Naive thymus-derived CD4-positive, alpha-beta T cell (primary cell): ENCODE results near the gene TRPM4. TPM values are rescaled to one million over a fixed set of nuclear protein-coding genes. Genes with fewer than 3 reads are reported as not detected.

ENCODE experiments used
- ATAC-seq: fragments of 150-1000 bp; cut with Tn5 transposase; 2 replicates; pipeline ENCODE4 v1.10.0; 2021; ENCODE audit warnings: mild to moderate bottlenecking, moderate library complexity
- CTCF ChIA-PET: fragments of 350-600 bp; sonication (Branson Sonifier 250); formaldehyde crosslinking; loops from one replicate; lab custom pipeline; 2021; ENCODE audit warnings: antibody characterized with exemption; lab: Charles Lee
- POLR2A ChIA-PET: fragments of 350-600 bp; sonication (Branson Sonifier 250); formaldehyde crosslinking; loops from one replicate; lab custom pipeline; 2021; ENCODE audit warnings: antibody characterized with exemption, inconsistent platforms; lab: Charles Lee
- DNase-seq, 9 donors: peaks; one replicate each; pipeline versions ENCODE4 v3.0.0 to v3.0.0-alpha.2; 2020 to 2022; ENCODE audit warnings: mixed read lengths in 1 of 9
- H3K27ac ChIP-seq: one replicate; pipeline ENCODE4 v1.7.0; 2013; ENCODE audit warnings: mild to moderate bottlenecking, low read depth, low read length, moderate library complexity
- H3K27me3 ChIP-seq, 2 donors: one replicate each; pipeline ENCODE4 v1.7.0; 2013; ENCODE audit warnings: low read length in 2 of 2, mild to moderate bottlenecking in 2 of 2, moderate library complexity in 2 of 2; ENCODE audit not compliant: control insufficient read depth in 2 of 2, insufficient read depth in 2 of 2
- H3K36me3 ChIP-seq, 3 experiments: 1 replicate in 2 of 3; 2 replicates in 1 of 3; pipeline ENCODE4 v1.7.0; 2013; ENCODE audit warnings: low read length in 3 of 3, mild to moderate bottlenecking in 3 of 3, moderate library complexity in 1 of 3; ENCODE audit not compliant: insufficient read depth in 3 of 3, control insufficient read depth in 2 of 3
- H3K4me1 ChIP-seq, 2 donors: one replicate each; pipeline ENCODE4 v1.7.0; 2013; ENCODE audit warnings: low read length in 2 of 2, mild to moderate bottlenecking in 2 of 2, moderate library complexity in 1 of 2; ENCODE audit not compliant: control insufficient read depth in 2 of 2, insufficient read depth in 2 of 2
- H3K4me3 ChIP-seq: 2 replicates; pipeline ENCODE4 v1.7.0; 2013; ENCODE audit warnings: mild to moderate bottlenecking, low read length
- H3K9me3 ChIP-seq, 3 experiments: 1 replicate in 2 of 3; 2 replicates in 1 of 3; pipeline ENCODE4 v1.7.0; 2013; ENCODE audit warnings: low read length in 3 of 3; ENCODE audit not compliant: control insufficient read depth in 2 of 3
- H3K27ac Mint-ChIP-seq, 9 donors: one replicate each; pipeline ENCODE4 v1.8.0; 2020 to 2022; ENCODE audit warnings: mixed read lengths in 9 of 9, mild to moderate bottlenecking in 8 of 9, moderate library complexity in 5 of 9, inconsistent platforms in 2 of 9
- H3K27me3 Mint-ChIP-seq, 5 donors: one replicate each; pipeline ENCODE4 v1.8.0; 2021 to 2022; ENCODE audit warnings: mixed read lengths in 5 of 5, mild to moderate bottlenecking in 1 of 5
- H3K36me3 Mint-ChIP-seq, 5 donors: one replicate each; pipeline ENCODE4 v1.8.0; 2020 to 2022; ENCODE audit warnings: mixed read lengths in 5 of 5, mild to moderate bottlenecking in 3 of 5, inconsistent platforms in 1 of 5
- H3K4me1 Mint-ChIP-seq, 7 donors: one replicate each; pipeline ENCODE4 v1.8.0; 2020 to 2022; ENCODE audit warnings: mixed read lengths in 7 of 7, mild to moderate bottlenecking in 3 of 7, inconsistent platforms in 1 of 7
- H3K4me3 Mint-ChIP-seq, 10 donors: one replicate each; pipeline ENCODE4 v1.8.0; 2020 to 2022; ENCODE audit warnings: mild to moderate bottlenecking in 10 of 10, mixed read lengths in 10 of 10, moderate library complexity in 6 of 10, inconsistent platforms in 2 of 10
- H3K9me3 Mint-ChIP-seq, 11 donors: one replicate each; pipeline ENCODE4 v1.8.0; 2020 to 2022; ENCODE audit warnings: mixed read lengths in 11 of 11, mild to moderate bottlenecking in 4 of 11, inconsistent platforms in 1 of 11, moderate library complexity in 1 of 11
- intact Hi-C, 2 donors: fragments of 100-400 bp; cut with micrococcal nuclease; formaldehyde crosslinking; loops; one replicate each; pipeline ENCODE4 v1.15.1; 2023
- polyA plus RNA-seq, 2 donors: library from polyadenylated mRNA; unstranded; fragments of 300-500 nt; fragmentation: Illumina TruSeq; gene quantifications; one replicate each; pipeline ENCODE4 v1.2.3, GENCODE V29; 2021
- total RNA-seq, 6 experiments: library from RNA in 5 of 6; stranded (reverse) in 5 of 6; gene quantifications; 1 replicate in 5 of 6; 2 replicates in 1 of 6; pipeline ENCODE4 v1.2.3 and lab custom pipeline; 2021 to 2026

TRPM4 gene
- total and polyA plus RNA-seq, 7 experiments from 2014 or later: 0.13 to 3.2 (median 0.85) TPM; not detected in 2

DNA sequence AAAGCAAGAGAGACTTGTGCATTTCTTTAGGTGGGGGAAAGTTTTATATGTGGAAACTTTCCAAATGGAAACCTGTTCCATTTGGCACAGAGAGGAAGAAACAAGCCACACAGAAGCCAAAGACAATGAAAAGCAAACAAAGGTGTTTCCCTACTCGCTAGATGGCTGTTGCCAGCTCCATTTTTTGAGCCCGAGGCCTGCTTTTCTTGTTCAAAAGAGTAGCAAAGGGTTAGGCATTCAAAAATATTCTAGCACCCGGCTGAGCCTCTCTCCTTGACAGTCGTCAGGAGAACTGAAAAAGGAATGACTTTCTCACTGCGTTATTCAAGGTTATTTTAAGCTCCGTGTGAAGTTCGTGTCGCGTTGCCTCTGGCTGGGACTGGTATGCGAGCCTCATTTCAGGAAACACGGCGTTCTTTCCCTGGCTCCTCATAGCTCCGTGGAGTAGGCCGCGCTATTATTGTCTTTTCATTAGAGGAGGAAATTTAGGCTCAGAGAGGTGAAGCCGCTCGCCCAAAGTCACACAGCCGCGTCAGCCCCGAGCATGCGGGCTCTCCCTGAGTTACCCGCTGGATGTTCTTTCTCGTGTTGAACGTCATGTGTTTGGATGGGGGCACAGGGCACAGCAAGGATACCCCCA is 7.6 kb downstream of the TRPM4 start:
- Histone ChIP-seq H3K27ac (no peak overlapping the region), H3K9me3 (no peaks in the 10 kb centered on the region), H3K27me3 (no peaks in the 10 kb centered on the region), H3K4me1 (no peaks in the 10 kb centered on the region), H3K4me3 (no peak overlapping the region), H3K36me3 (no peaks in the 10 kb centered on the region)
- ChIA-PET CTCF (interaction anchor here (1.9 kb wide), 1 partner anchor 19 kb away, joined by 4 read pairs; no protein-coding TSS in a partner anchor), POLR2A (no interaction called here)
- Mint-ChIP-seq H3K36me3 (no peaks in the 10 kb centered on the region), H3K4me1 (no peaks in the 10 kb centered on the region), H3K9me3 (no peaks in the 10 kb centered on the region), H3K27ac (no peak overlapping the region), H3K4me3 (no peak overlapping the region), H3K27me3 (peaks cover 9 to 19% (median 10%) of the 10 kb centered on the region in 5 donors)
- intact Hi-C loops: no loop called here
- no peak for ATAC-seq
- DNase-seq: no peak

DNA sequence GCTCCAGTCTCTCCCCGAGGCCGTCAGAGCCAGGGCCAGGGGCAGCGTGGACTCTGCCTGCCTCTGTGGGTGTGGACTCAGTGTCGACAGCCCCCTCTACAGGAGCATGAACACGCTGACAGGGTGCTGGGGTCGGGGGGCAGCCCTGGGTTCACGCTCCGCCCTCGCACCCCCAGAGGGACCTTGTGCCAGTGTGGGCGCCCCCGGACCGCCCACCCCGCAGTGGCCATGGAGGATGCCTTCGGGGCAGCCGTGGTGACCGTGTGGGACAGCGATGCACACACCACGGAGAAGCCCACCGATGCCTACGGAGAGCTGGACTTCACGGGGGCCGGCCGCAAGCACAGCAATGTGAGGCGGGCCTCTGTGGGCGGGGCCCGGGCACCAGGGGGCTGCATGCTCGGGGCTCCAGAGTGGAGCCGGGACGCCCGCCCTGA is 8.3 kb downstream of the TRPM4 start:
- Histone ChIP-seq H3K27me3 (no peaks in the 10 kb centered on the region), H3K4me3 (no peak overlapping the region), H3K27ac (no peak overlapping the region), H3K4me1 (no peaks in the 10 kb centered on the region), H3K9me3 (no peaks in the 10 kb centered on the region), H3K36me3 (no peaks in the 10 kb centered on the region)
- Mint-ChIP-seq H3K36me3 (no peaks in the 10 kb centered on the region), H3K27me3 (peaks cover 3 to 13% (median 4%) of the 10 kb centered on the region in 5 donors), H3K4me1 (no peaks in the 10 kb centered on the region), H3K9me3 (no peaks in the 10 kb centered on the region), H3K27ac (no peak overlapping the region), H3K4me3 (no peak overlapping the region)
- ATAC-seq: no peak
- ChIA-PET POLR2A (no interaction called here), CTCF (interaction anchor here (1.9 kb wide), 1 partner anchor 19 kb away, joined by 4 read pairs; no protein-coding TSS in a partner anchor)
- no peak for DNase-seq
- intact Hi-C loops: no loop called here

DNA sequence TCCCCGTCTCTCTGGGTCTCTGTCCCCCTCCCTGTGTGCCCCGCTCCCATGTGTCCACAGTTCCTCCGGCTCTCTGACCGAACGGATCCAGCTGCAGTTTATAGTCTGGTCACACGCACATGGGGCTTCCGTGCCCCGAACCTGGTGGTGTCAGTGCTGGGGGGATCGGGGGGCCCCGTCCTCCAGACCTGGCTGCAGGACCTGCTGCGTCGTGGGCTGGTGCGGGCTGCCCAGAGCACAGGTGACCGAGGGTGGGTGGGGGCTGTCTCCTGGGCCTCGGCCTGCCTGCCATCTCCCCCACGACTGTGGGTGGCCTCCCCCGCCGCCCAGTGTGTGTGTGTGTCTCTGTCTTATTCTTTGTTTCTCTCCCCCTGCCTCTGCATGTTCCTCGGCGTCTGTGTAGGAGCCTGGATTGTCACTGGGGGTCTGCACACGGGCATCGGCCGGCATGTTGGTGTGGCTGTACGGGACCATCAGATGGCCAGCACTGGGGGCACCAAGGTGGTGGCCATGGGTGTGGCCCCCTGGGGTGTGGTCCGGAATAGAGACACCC is 10.3 kb downstream of the TRPM4 start:
- no peaks in the 10 kb centered on the region for H3K4me1 Mint-ChIP-seq
- intact Hi-C loops: no loop called here
- H3K4me3 Mint-ChIP-seq: no peak overlapping the region
- no peaks in the 10 kb centered on the region for H3K27me3 ChIP-seq
- no peak overlapping the region for H3K27ac Mint-ChIP-seq
- ATAC-seq (no peak), DNase-seq (no peak)
- no peaks in the 10 kb centered on the region for H3K36me3 ChIP-seq
- H3K4me3 ChIP-seq: no peak overlapping the region
- ChIA-PET CTCF (no interaction called here), POLR2A (no interaction called here)
- no peak overlapping the region for H3K27ac ChIP-seq
- H3K9me3 Mint-ChIP-seq: no peaks in the 10 kb centered on the region
- H3K9me3 ChIP-seq: no peaks in the 10 kb centered on the region
- peaks cover 0 to 10% (median 0%) of the 10 kb centered on the region in 5 donors for H3K27me3 Mint-ChIP-seq
- no peaks in the 10 kb centered on the region for H3K36me3 Mint-ChIP-seq
- H3K4me1 ChIP-seq: no peaks in the 10 kb centered on the region

DNA sequence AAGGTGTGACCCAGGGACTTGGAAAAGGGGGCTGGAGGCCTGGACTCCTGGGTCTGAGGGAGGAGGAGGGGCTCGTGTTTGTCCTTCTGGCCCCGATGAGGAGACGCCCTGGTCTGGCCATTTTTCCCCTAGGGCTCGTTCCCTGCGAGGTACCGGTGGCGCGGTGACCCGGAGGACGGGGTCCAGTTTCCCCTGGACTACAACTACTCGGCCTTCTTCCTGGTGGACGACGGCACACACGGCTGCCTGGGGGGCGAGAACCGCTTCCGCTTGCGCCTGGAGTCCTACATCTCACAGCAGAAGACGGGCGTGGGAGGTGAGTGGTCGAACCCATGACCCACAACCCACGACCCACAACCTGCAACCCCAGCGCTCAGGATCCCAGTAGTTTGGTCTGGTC is 10.8 kb downstream of the TRPM4 start:
- no peak for ATAC-seq
- Mint-ChIP-seq H3K36me3 (no peaks in the 10 kb centered on the region), H3K9me3 (no peaks in the 10 kb centered on the region), H3K4me1 (no peaks in the 10 kb centered on the region), H3K4me3 (no peak overlapping the region), H3K27ac (no peak overlapping the region), H3K27me3 (peaks cover 0 to 10% (median 0%) of the 10 kb centered on the region in 5 donors)
- Histone ChIP-seq H3K27ac (no peak overlapping the region), H3K36me3 (no peaks in the 10 kb centered on the region), H3K4me3 (no peak overlapping the region), H3K27me3 (no peaks in the 10 kb centered on the region), H3K4me1 (no peaks in the 10 kb centered on the region), H3K9me3 (no peaks in the 10 kb centered on the region)
- no peak for DNase-seq
- POLR2A ChIA-PET: no interaction called here
- CTCF ChIA-PET: no interaction called here
- intact Hi-C loops: no loop called here

DNA sequence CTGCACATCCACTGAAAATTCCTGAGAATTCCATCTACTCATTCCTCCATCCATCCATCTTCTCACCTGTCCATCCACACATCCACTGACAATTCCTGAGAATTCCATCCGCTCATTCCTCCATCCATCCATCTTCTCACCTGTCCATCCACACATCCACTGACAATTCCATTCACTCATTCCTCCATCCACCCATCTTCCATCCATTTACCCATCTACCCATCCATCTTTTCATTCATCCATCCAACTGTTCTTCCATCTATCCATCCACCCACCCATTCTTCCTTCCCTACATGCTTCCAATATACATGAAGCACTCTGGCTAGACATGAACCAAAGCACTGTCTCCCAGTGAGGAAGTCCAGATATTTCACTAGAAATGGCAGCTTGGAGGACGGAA is 15.6 kb downstream of the TRPM4 start:
- peaks cover 0 to 5% (median 4%) of the 10 kb centered on the region in 7 donors for H3K4me1 Mint-ChIP-seq

DNA sequence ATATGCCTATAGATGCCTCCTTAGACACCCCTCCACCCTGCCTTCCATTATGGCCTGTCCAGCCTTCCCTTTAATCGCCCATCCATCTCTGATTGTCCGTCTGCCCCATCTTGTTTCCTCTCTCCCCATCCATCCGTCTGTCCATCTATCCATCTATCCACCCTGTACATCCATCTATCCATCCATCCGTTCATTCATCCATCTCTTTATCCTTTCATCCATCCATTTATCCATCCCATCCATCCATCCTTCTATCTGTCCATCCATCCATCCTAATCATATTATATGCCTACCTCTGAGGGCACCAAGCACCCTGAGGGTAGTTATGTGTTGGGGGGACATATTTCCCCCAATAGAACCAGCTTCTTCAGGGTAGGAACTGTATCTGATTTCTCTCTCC is 23.1 kb downstream of the TRPM4 start:
- POLR2A ChIA-PET: no interaction called here
- no peaks in the 10 kb centered on the region for H3K36me3 ChIP-seq
- ATAC-seq: no peak
- CTCF ChIA-PET: no interaction called here
- intact Hi-C loops: no loop called here
- H3K36me3 Mint-ChIP-seq: peaks cover 0 to 5% (median 4%) of the 10 kb centered on the region in 5 donors
- DNase-seq: no peak
- no peaks in the 10 kb centered on the region for H3K27me3 ChIP-seq
- H3K27ac ChIP-seq: no peak overlapping the region
- H3K4me3 ChIP-seq: no peak overlapping the region
- H3K27me3 Mint-ChIP-seq: no peaks in the 10 kb centered on the region
- H3K9me3 Mint-ChIP-seq: peaks cover 0 to 26% (median 10%) of the 10 kb centered on the region in 11 donors
- no peak overlapping the region for H3K27ac Mint-ChIP-seq
- H3K9me3 ChIP-seq: peaks cover 0 to 3% (median 0%) of the 10 kb centered on the region in 3 experiments
- H3K4me1 ChIP-seq: no peaks in the 10 kb centered on the region
- no peak overlapping the region for H3K4me3 Mint-ChIP-seq
- H3K4me1 Mint-ChIP-seq: peaks cover 0 to 5% (median 4%) of the 10 kb centered on the region in 7 donors

More for the DNA sequence above, 15.6 kb downstream of the TRPM4 start:
- intact Hi-C loops: no loop called here
- H3K36me3 ChIP-seq: no peaks in the 10 kb centered on the region
- no peaks in the 10 kb centered on the region for H3K4me1 ChIP-seq
- ATAC-seq (no peak), DNase-seq (no peak)
- H3K27ac Mint-ChIP-seq: no peak overlapping the region
- CTCF ChIA-PET: no interaction called here
- H3K9me3 ChIP-seq: no peaks in the 10 kb centered on the region
- no peak overlapping the region for H3K4me3 ChIP-seq
- no peaks in the 10 kb centered on the region for H3K36me3 Mint-ChIP-seq
- no peak overlapping the region for H3K27ac ChIP-seq
- POLR2A ChIA-PET: no interaction called here
- H3K27me3 Mint-ChIP-seq: no peaks in the 10 kb centered on the region
- no peaks in the 10 kb centered on the region for H3K9me3 Mint-ChIP-seq
- H3K4me3 Mint-ChIP-seq: no peak overlapping the region
- no peaks in the 10 kb centered on the region for H3K27me3 ChIP-seq
